Measurements from ENCODE around the gene COL3A1. TPM values are rescaled to one million over a fixed set of nuclear protein-coding genes. Genes with fewer than 3 reads are reported as not detected.

Gene COL3A1
- total RNA-seq (2022; extraction: Qiagen RNA extraction): 0.12 to 0.27 TPM (median 0.21 TPM) in 5 replicates

DNA sequence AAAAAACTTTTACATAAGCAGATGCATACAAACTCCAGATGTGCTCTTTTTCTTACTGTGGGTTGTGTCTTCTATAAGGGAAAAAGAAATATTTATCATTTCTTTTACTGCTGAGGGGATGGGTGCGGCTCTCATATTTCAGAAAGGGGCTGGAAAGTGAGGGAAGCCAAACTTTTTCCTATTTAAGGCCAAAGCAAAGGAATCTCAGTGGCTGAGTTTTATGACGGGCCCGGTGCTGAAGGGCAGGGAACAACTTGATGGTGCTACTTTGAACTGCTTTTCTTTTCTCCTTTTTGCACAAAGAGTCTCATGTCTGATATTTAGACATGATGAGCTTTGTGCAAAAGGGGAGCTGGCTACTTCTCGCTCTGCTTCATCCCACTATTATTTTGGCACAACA, at the start of gene COL3A1:
Gene COL3A1 (plus strand): TSS at position 210 of the 400 bp plus-strand sequence. CDS start 117 bp downstream, at position 327.

Other genes with a start within 250 kb of the COL3A1 start
- gene COL5A2, start 205.4 kb downstream of the COL3A1 start, total RNA-seq (2022; extraction: Qiagen RNA extraction): 46.6 to 84.3 TPM (median 73.8 TPM) in 5 replicates

Measured in A549 treated with dexamethasone at 1 μM for 4 hours (cell line).